SU-DHL-6 (cell line): ENCODE measurements around the gene MACF1.

Experiments
- H2AFZ ChIP-seq: fragments of 200-600 bp; sonication (generic); 2 replicates; pipeline ENCODE4 v1.6.1; 2014; ENCODE audit warnings: low read depth, mild to moderate bottlenecking, moderate library complexity, mixed read lengths, antibody characterized with exemption, low read length; ENCODE audit not compliant: severe bottlenecking
- H3F3A ChIP-seq: fragments of 200-600 bp; shearing (Covaris generic); 2 replicates; pipeline ENCODE4 v1.6.0; 2016; ENCODE audit warnings: antibody characterized with exemption, mild to moderate bottlenecking; ENCODE audit not compliant: insufficient read depth
- H3K27ac ChIP-seq: fragments of 200-600 bp; sonication (generic); 2 replicates; pipeline ENCODE4 v1.5.1; 2016; ENCODE audit warnings: low read depth, mild to moderate bottlenecking, low read length, moderate library complexity, mixed read lengths
- H3K27me3 ChIP-seq: fragments of 200-600 bp; sonication (generic), shearing (Covaris generic); 2 replicates; pipeline ENCODE4 v1.6.0; 2014; ENCODE audit warnings: mild to moderate bottlenecking, low read length
- H3K36me3 ChIP-seq: fragments of 200-600 bp; sonication (generic); 2 replicates; pipeline ENCODE4 v1.6.1; 2014; ENCODE audit warnings: mild to moderate bottlenecking, low read length, mixed read lengths
- H3K4me2 ChIP-seq: fragments of 300-600, 200-600 bp; shearing (Covaris generic), sonication (generic); 2 replicates; pipeline ENCODE4 v1.6.0; 2014; ENCODE audit warnings: low read length, low read depth, mild to moderate bottlenecking; ENCODE audit not compliant: poor library complexity, severe bottlenecking
- H3K4me3 ChIP-seq: fragments of 200-600 bp; sonication (generic); 2 replicates; pipeline ENCODE4 v1.5.1; 2014; ENCODE audit warnings: antibody characterized with exemption, low read length, mild to moderate bottlenecking, mixed read lengths; ENCODE audit not compliant: insufficient read depth, poor library complexity, severe bottlenecking
- H3K79me2 ChIP-seq: fragments of 200-600 bp; sonication (generic); 2 replicates; pipeline ENCODE4 v1.6.1; 2014; ENCODE audit warnings: mild to moderate bottlenecking, low read length, moderate library complexity; ENCODE audit not compliant: insufficient read depth
- H3K9ac ChIP-seq: fragments of 200-600 bp; sonication (generic); 2 replicates; pipeline ENCODE4 v1.7.0; 2014; ENCODE audit warnings: mild to moderate bottlenecking, low read length
- H3K9me2 ChIP-seq: fragments of 200-600 bp; sonication (generic); replicated peaks from 2 replicates; pipeline ENCODE4 v1.6.1; 2014; ENCODE audit warnings: low read length; ENCODE audit not compliant: insufficient read depth
- H3K9me3 ChIP-seq: fragments of 200-600 bp; sonication (generic); 2 replicates; pipeline ENCODE4 v1.6.1; 2014; ENCODE audit warnings: low read length, mixed read lengths; ENCODE audit not compliant: insufficient read depth
- H4K20me1 ChIP-seq: fragments of 200-600 bp; sonication (generic); 2 replicates; pipeline ENCODE4 v1.6.1; 2014; ENCODE audit warnings: low read depth, mild to moderate bottlenecking, antibody characterized with exemption, low read length, moderate library complexity, mixed read lengths
- CTCF ChIP-seq: fragments of 200-600 bp; sonication (generic); IDR thresholded peaks from one replicate; pipeline ENCODE4 v1.5.1; 2017; ENCODE audit warnings: antibody characterized with exemption, mild to moderate bottlenecking, low read length, moderate library complexity; ENCODE audit not compliant: insufficient read depth, poor library complexity, severe bottlenecking
- EZH2phosphoT487 ChIP-seq: fragments of 200-600 bp; sonication (generic), shearing (Covaris generic); conservative IDR thresholded peaks from 2 replicates; pipeline ENCODE4 v1.6.1; 2018; ENCODE audit warnings: mild to moderate bottlenecking, antibody characterized with exemption, low read length, moderate library complexity, mixed read lengths

The MACF1 gene

GRCh38 chr1:39483276-39483675 lies 278.8 kb downstream of the MACF1 start:
- Histone ChIP-seq H2AFZ (no peak overlapping the region), H3K9me2 (no peaks in the 10 kb centered on the region), H3K27me3 (no peaks in the 10 kb centered on the region), H3K79me2 (no peaks in the 10 kb centered on the region), H4K20me1 (no peaks in the 10 kb centered on the region), H3K9me3 (no peaks in the 10 kb centered on the region), H3F3A (0 out of 2 replicates have a peak, but pooled peaks cover 3% of the 10 kb centered on the region), H3K27ac (no peak overlapping the region), H3K4me2 (no peak overlapping the region), H3K9ac (no peak overlapping the region), H3K4me3 (no peak overlapping the region), H3K36me3 (peaks cover 21% of the 10 kb centered on the region)
- no peak for TF ChIP-seq CTCF
- no peak for TF ChIP-seq EZH2phosphoT487

GRCh38 chr1:39484564-39484963 lies 280.1 kb downstream of the MACF1 start:
- Histone ChIP-seq H2AFZ (no peak overlapping the region), H3K9me2 (no peaks in the 10 kb centered on the region), H3K9me3 (no peaks in the 10 kb centered on the region), H3K36me3 (peaks cover 21% of the 10 kb centered on the region), H3K27ac (no peak overlapping the region), H3K4me3 (no peak overlapping the region), H3K27me3 (no peaks in the 10 kb centered on the region), H3K9ac (no peak overlapping the region), H3F3A (peaks cover 11% of the 10 kb centered on the region; the same call in 1 of the 2 replicates), H3K79me2 (no peaks in the 10 kb centered on the region), H3K4me2 (no peak overlapping the region), H4K20me1 (no peaks in the 10 kb centered on the region)
- TF ChIP-seq EZH2phosphoT487 (no peak), CTCF (no peak)

GRCh38 chr1:39485046-39485803 lies 280.7 kb downstream of the MACF1 start:
- TF ChIP-seq CTCF (no peak), EZH2phosphoT487 (no peak)
- H4K20me1 ChIP-seq: no peaks in the 10 kb centered on the region

More at GRCh38 chr1:39485046-39485803, 280.7 kb downstream of the MACF1 start:
- Histone ChIP-seq H3K79me2 (no peaks in the 10 kb centered on the region), H3K4me2 (no peak overlapping the region), H3K9me2 (no peaks in the 10 kb centered on the region), H3K4me3 (no peak overlapping the region), H3K9ac (no peak overlapping the region), H2AFZ (no peak overlapping the region), H3F3A (peaks cover 14% of the 10 kb centered on the region; the same call in 1 of the 2 replicates), H3K27ac (no peak overlapping the region), H3K27me3 (no peaks in the 10 kb centered on the region), H3K9me3 (no peaks in the 10 kb centered on the region), H3K36me3 (peaks cover 18% of the 10 kb centered on the region)
